K562 (cell line): ENCODE results near the gene ATF6B. TPM values are rescaled to one million over a fixed set of nuclear protein-coding genes. Genes with fewer than 3 reads are reported as not detected.

Source experiments
- BCOR ChIP-seq: fragments of 450-650 bp; IDR thresholded peaks from 2 replicates; pipeline ENCODE4 v1.6.1; 2016
- GABPB1 ChIP-seq: sonication (generic); formaldehyde crosslinking; IDR thresholded peaks from 2 replicates; pipeline ENCODE4 v1.8.0; 2022; ENCODE audit warnings: mild to moderate bottlenecking, missing genetic modification reagents
- HDAC8 ChIP-seq: fragments of 450-650 bp; IDR thresholded peaks from 2 replicates; pipeline ENCODE4 v1.6.1; 2016; ENCODE audit warnings: mild to moderate bottlenecking, missing genetic modification characterization, moderate library complexity, missing compliant biosample characterization
- KDM1A ChIP-seq, 2 experiments: fragments of 450-650 bp; IDR thresholded peaks; 2 replicates each; pipeline ENCODE4 v1.6.1; 2016; ENCODE audit warnings: mild to moderate bottlenecking in 2 of 2
- MCM2 ChIP-seq: fragments of 450-650 bp; IDR thresholded peaks from 2 replicates; pipeline ENCODE4 v1.6.1; 2017; ENCODE audit warnings: low read depth, mild to moderate bottlenecking
- MTA3 ChIP-seq: fragments of 450-650 bp; formaldehyde crosslinking; IDR thresholded peaks from 2 replicates; pipeline ENCODE4 v1.6.1; 2017; ENCODE audit warnings: mild to moderate bottlenecking, borderline replicate concordance
- MXI1 ChIP-seq: IDR thresholded peaks from 2 replicates; pipeline ENCODE4 v1.6.1; 2011; ENCODE audit warnings: low read depth, mild to moderate bottlenecking, improper control_type of control experiment, low read length
- NCOA1 ChIP-seq: fragments of 450-650 bp; IDR thresholded peaks from 2 replicates; pipeline ENCODE4 v1.6.1; 2016; ENCODE audit warnings: low read depth
- NFRKB ChIP-seq: fragments of 450-650 bp; IDR thresholded peaks from 2 replicates; pipeline ENCODE4 v1.6.1; 2016; ENCODE audit warnings: low read depth
- SNIP1 ChIP-seq: fragments of 450-650 bp; IDR thresholded peaks from 2 replicates; pipeline ENCODE4 v1.7.1; 2017; ENCODE audit warnings: low read depth, mild to moderate bottlenecking
- SNRNP70 ChIP-seq: fragments of 200-400 bp; formaldehyde crosslinking; optimal IDR thresholded peaks from 2 replicates; pipeline ENCODE3; 2017; ENCODE audit warnings: low read depth, low read length
- TBP ChIP-seq: optimal IDR thresholded peaks from 2 replicates; pipeline ENCODE3; 2011; ENCODE audit warnings: low read depth, low read length, improper control_type of control experiment
- ZBTB2 ChIP-seq: fragments of 450-650 bp; IDR thresholded peaks from 2 replicates; pipeline ENCODE4 v1.6.1; 2016; ENCODE audit warnings: antibody characterized with exemption
- ZC3H4 ChIP-seq: sonication (generic); formaldehyde crosslinking; IDR thresholded peaks from 2 replicates; pipeline ENCODE4 v1.9.0; 2021; ENCODE audit warnings: missing genetic modification reagents, borderline replicate concordance
- ZFX ChIP-seq: sonication (generic); formaldehyde crosslinking; IDR thresholded peaks from 2 replicates; pipeline ENCODE4 v1.8.0; 2022; ENCODE audit warnings: mild to moderate bottlenecking, missing genetic modification reagents, moderate library complexity
- ZNF175 ChIP-seq: fragments of 200-800 bp; sonication (Bioruptor generic); IDR thresholded peaks from 2 replicates; pipeline ENCODE4 v1.6.1; 2016; ENCODE audit warnings: low read depth, mild to moderate bottlenecking, missing genetic modification characterization, missing compliant biosample characterization
- ZNF232 ChIP-seq: sonication (generic); formaldehyde crosslinking; IDR thresholded peaks from 2 replicates; pipeline ENCODE4 v1.8.0; 2022; ENCODE audit warnings: mild to moderate bottlenecking, missing genetic modification reagents
- ZNF449 ChIP-seq: fragments of 250-450 bp; sonication (Bioruptor Pico); IDR thresholded peaks from 2 replicates; pipeline ENCODE4 v1.8.0; 2022; ENCODE audit warnings: moderate library complexity, mild to moderate bottlenecking, inconsistent platforms
- ZNF609 ChIP-seq: sonication (generic); formaldehyde crosslinking; IDR thresholded peaks from 2 replicates; pipeline ENCODE4 v1.8.1; 2023; ENCODE audit warnings: missing genetic modification reagents, mild to moderate bottlenecking, borderline replicate concordance
- ZNF668 ChIP-seq: fragments of 250-450 bp; sonication (Bioruptor Pico); IDR thresholded peaks from 2 replicates; pipeline ENCODE4 v1.8.0; 2022; ENCODE audit warnings: mild to moderate bottlenecking, inconsistent platforms
- ZNF77 ChIP-seq: fragments of 250-450 bp; sonication (Bioruptor Pico); IDR thresholded peaks from 2 replicates; pipeline ENCODE4 v1.5.0; 2020
- polyA plus RNA-seq, 8 experiments: library from polyadenylated mRNA; depleted of rRNA in 4 of 8; stranded (reverse) in 5 of 8; unstranded in 3 of 8; fragments of >200 nt; fragmentation: Nextera tagmentation in 2 of 8; fragmentation: Illumina TruSeq in 1 of 8; extraction: Ambion mirVana in 2 of 8; extraction: Trizol in 1 of 8; gene quantifications; 2 replicates each; pipeline versions ENCODE4 v1.2.1 to v1.2.3, GENCODE V29; 2011 to 2014; ENCODE audit warnings: inconsistent platforms in 1 of 8, missing spikeins in 1 of 8
- total RNA-seq, 7 experiments: library from RNA; depleted of rRNA in 6 of 7; stranded (reverse); fragments of >200 nt in 6 of 7; fragmentation: Illumina TruSeq in 2 of 7; extraction: Trizol in 2 of 7; gene quantifications; 2 replicates each; pipeline versions ENCODE4 v1.2.1 to v1.2.3, GENCODE V29; 2011 to 2021; ENCODE audit warnings: low replicate concordance in 1 of 7
- TF ChIP-seq, protein P1 (sequence below): fragments of 200-800 bp; sonication (Bioruptor generic); IDR thresholded peaks from 2 replicates; pipeline ENCODE4 v1.6.1; 2017; ENCODE audit warnings: missing genetic modification characterization, missing compliant biosample characterization

The ATF6B gene
- total and polyA plus RNA-seq, 9 of the 15 experiments (the other 6 are each of a cell fraction or from before 2014, with no cell fraction given): 20.7 to 131 (median 31.7) TPM

DNA sequence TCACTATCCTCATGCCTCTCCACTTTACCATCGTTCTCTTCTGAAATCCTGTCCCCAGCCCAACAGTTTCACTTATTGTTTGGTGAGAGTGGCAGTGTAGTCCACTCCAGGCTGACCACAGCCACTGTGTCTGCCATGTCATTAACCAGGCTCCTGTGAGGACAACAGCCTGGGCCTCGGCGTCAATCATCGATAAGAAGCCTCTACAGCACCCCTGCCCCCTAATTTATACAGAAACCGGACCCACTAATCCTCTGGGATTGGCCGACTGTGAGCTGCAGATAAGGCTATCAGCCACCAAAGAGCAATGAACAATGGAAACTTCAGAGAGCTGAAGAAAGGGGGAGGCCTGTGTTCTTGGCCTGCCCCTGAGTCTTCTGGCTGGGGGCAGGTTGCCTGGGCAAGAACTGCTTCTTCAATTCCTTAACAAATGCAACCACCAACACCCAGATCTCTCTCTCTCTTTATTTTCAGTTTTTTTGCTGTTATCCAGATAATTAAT is 39.8 kb upstream of the ATF6B start (continued):
- TF ChIP-seq SNIP1: no peak
- TF ChIP-seq MTA3: peak; percentile 97
- TF ChIP-seq ZNF175 (CRISPR knock-in tag): 0 out of 2 replicates have a peak, but pooled peaks have one; percentile 47
- no peak for TF ChIP-seq ZNF232 (CRISPR knock-in tag)
- no peak for TF ChIP-seq ZNF77 (CRISPR knock-in tag)
- TF ChIP-seq HDAC8 (tag): no peak
- TF ChIP-seq TBP: peak; percentile 74
- peak; percentile 87; the same call in 1 of the 2 replicates for TF ChIP-seq NCOA1
- TF ChIP-seq SNRNP70: no peak
- TF ChIP-seq MXI1: peak; percentile 38; the same call in 1 of the 2 replicates
- TF ChIP-seq NFRKB: peak; percentile 80; the same call in 1 of the 2 replicates
- TF ChIP-seq ZBTB2: peak; percentile 79
- no peak for TF ChIP-seq ZC3H4 (CRISPR knock-in tag)
- peak; percentile 84 to 88 for TF ChIP-seq KDM1A (IDR thresholded peaks at IDR 0.05)
- 0 out of 2 replicates have a peak, but pooled peaks have one; percentile 18 for TF ChIP-seq ZNF668 (CRISPR knock-in tag)
- no peak for TF ChIP-seq GABPB1 (CRISPR knock-in tag)
- TF ChIP-seq ZNF609 (CRISPR knock-in tag): no peak
- TF ChIP-seq, protein P1, sequence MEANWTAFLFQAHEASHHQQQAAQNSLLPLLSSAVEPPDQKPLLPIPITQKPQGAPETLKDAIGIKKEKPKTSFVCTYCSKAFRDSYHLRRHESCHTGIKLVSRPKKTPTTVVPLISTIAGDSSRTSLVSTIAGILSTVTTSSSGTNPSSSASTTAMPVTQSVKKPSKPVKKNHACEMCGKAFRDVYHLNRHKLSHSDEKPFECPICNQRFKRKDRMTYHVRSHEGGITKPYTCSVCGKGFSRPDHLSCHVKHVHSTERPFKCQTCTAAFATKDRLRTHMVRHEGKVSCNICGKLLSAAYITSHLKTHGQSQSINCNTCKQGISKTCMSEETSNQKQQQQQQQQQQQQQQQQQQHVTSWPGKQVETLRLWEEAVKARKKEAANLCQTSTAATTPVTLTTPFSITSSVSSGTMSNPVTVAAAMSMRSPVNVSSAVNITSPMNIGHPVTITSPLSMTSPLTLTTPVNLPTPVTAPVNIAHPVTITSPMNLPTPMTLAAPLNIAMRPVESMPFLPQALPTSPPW (CRISPR knock-in tag): peak; percentile 92
- TF ChIP-seq ZFX (CRISPR knock-in tag): peak; percentile 76
- TF ChIP-seq MCM2: no peak
- peak; percentile 77; the same call in 1 of the 2 replicates for TF ChIP-seq ZNF449
- peak; percentile 67; the same call in 1 of the 2 replicates for TF ChIP-seq BCOR
